ENCODE measurements around the gene SCAF11. TPM values are rescaled to one million over a fixed set of nuclear protein-coding genes. Genes with fewer than 3 reads are reported as not detected.

The SCAF11 gene
- total RNA-seq, 1 donor from 2014 or later = 152 TPM

DNA sequence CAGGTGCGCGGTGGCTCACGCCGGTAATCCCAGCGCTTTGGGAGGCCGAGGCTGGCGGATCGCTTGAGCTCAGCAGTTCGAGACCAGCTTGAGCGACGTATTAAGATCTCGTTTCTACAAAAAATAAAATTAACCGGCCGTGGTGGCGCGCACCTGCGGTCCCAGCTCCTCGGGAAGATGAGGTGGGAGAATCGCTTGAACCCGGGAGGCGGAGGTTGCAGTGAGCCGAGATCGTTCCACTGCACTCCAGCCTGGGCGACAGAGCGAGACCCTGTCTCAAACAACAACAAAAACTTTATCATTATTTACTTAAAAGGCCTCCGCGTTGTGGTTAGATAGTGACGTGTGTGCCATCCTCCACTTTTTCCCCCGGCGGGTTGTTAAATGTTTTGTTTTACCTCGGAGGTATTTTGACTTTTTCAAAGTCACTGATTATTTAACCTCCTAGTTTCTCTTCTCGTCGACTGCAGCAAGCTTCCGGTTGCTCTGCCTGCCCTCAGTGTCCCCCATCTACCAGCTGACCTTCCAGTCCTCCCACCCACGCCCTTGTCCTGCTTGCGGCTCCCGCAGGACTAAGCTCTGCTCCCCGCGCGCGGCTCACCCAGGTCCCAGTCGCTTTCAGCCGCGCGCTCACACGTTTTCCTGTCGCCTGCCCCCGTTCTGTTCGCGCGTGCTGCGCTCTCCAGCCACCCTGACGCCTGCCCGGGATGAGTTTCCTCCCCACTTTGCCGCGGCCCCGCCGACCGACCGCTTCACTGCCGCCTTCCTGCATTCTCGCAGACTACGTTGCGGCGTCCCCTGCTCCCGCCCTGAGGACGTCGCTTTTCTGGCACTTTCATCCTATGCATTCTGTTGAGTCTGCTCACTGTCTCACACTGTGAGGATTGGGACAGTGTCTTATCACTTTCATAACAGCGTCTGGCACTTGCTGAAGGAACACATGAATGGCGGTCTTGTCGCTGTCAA, 1.2 kb upstream of the SCAF11 start:
- Histone ChIP-seq H3K36me3 (no peaks in the 10 kb centered on the region), H3K9me3 (ENCODE audit: low read depth) (no peaks in the 10 kb centered on the region), H3F3A (ENCODE audit: low read depth) (peaks cover 20% of the 10 kb centered on the region), H3K4me3 (peak overlapping the region; percentile 36), H4K20me1 (ENCODE audit: low read depth) (peaks cover 30% of the 10 kb centered on the region), H3K27ac (no peak overlapping the region), H3K9ac (no peak overlapping the region), H2AFZ (replicated peaks) (peak overlapping the region; percentile 75), H3K4me1 (peaks cover 16% of the 10 kb centered on the region), H3K79me2 (ENCODE audit: low read depth) (peaks cover 37% of the 10 kb centered on the region), H3K27me3 (peaks cover 9% of the 10 kb centered on the region), H3K4me2 (peak overlapping the region; percentile 76)
- peak overlapping the region; percentile 80 for H3K27ac Mint-ChIP-seq
- TF ChIP-seq, protein P1, sequence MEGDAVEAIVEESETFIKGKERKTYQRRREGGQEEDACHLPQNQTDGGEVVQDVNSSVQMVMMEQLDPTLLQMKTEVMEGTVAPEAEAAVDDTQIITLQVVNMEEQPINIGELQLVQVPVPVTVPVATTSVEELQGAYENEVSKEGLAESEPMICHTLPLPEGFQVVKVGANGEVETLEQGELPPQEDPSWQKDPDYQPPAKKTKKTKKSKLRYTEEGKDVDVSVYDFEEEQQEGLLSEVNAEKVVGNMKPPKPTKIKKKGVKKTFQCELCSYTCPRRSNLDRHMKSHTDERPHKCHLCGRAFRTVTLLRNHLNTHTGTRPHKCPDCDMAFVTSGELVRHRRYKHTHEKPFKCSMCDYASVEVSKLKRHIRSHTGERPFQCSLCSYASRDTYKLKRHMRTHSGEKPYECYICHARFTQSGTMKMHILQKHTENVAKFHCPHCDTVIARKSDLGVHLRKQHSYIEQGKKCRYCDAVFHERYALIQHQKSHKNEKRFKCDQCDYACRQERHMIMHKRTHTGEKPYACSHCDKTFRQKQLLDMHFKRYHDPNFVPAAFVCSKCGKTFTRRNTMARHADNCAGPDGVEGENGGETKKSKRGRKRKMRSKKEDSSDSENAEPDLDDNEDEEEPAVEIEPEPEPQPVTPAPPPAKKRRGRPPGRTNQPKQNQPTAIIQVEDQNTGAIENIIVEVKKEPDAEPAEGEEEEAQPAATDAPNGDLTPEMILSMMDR (IDR thresholded peaks at IDR 0.05) = no peak
- peak; percentile 27 for TF ChIP-seq EZH2phosphoT487 (IDR thresholded peaks at IDR 0.05)
- no peak for TF ChIP-seq EZH2 (IDR thresholded peaks at IDR 0.05)
- peaks cover 4% of the 10 kb centered on the region for H3K36me3 Mint-ChIP-seq
- no peaks in the 10 kb centered on the region for H3K9me3 Mint-ChIP-seq
- peak; percentile 75 for DNase-seq (ENCODE audit: low spot score)
- peak overlapping the region; percentile 96 for H3K4me3 Mint-ChIP-seq
- H3K27me3 Mint-ChIP-seq (ENCODE audit: insufficient read depth, low read depth) = peaks cover 2% of the 10 kb centered on the region
- H3K4me1 Mint-ChIP-seq = peaks cover 37% of the 10 kb centered on the region

DNA sequence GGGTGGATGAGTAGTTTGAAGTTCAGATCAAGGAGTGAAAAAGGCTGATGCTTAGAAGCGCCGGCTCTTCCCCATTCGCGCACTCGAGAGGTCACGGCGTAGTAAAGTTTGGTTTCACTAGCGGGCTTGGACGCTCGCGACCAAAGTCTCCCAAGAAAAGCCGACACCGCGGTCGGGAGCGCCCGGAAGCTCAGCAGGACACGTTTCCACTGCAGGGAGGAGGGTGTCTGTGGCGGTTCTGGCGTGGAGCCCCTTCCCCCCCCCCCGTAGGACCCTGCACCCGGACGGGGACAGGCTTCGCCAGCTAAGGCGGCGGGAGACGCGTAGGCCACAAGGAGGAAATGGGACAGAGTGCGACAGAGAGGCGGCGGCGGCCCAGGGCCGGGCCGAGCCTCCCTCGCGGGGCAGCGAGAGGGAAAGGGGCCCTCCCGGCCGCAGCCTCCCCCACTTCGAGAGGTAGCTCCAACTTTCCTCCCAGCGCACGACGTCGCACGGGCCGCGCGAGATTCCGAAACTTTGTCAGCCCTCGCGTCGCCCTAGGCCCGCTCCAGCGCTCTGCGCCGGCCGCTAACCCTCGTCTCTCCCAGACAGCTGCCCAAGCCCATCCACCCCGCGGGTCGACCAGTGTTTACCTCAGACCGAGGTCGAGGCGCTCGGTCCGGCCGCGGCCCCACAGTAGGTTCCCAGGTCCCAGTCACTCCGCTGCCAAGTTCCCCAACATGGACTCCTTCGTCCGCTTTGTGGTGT, 480 bp downstream of the SCAF11 start:
- H3K4me3 Mint-ChIP-seq = peak overlapping the region; percentile 96
- peak; percentile 72 for DNase-seq (ENCODE audit: low spot score)
- Histone ChIP-seq H3K79me2 (ENCODE audit: low read depth) (peaks cover 54% of the 10 kb centered on the region), H3K36me3 (no peaks in the 10 kb centered on the region), H3K9ac (peak overlapping the region; percentile 86), H3K4me1 (peaks cover 16% of the 10 kb centered on the region), H2AFZ (replicated peaks) (peak overlapping the region; percentile 81), H3K4me3 (peak overlapping the region; percentile 88), H3K27me3 (peaks cover 9% of the 10 kb centered on the region), H3K27ac (peak overlapping the region; percentile 94), H3K9me3 (ENCODE audit: low read depth) (no peaks in the 10 kb centered on the region), H3F3A (ENCODE audit: low read depth) (peaks cover 20% of the 10 kb centered on the region), H4K20me1 (ENCODE audit: low read depth) (peaks cover 42% of the 10 kb centered on the region), H3K4me2 (peak overlapping the region; percentile 96)
- H3K4me1 Mint-ChIP-seq = peaks cover 37% of the 10 kb centered on the region
- H3K9me3 Mint-ChIP-seq = peaks cover 5% of the 10 kb centered on the region
- H3K36me3 Mint-ChIP-seq = peaks cover 19% of the 10 kb centered on the region
- peak overlapping the region; percentile 93 for H3K27ac Mint-ChIP-seq
- H3K27me3 Mint-ChIP-seq (ENCODE audit: insufficient read depth, low read depth) = peaks cover 2% of the 10 kb centered on the region
- peak; percentile 28 for TF ChIP-seq EZH2 (IDR thresholded peaks at IDR 0.05)
- TF ChIP-seq, protein P1 (IDR thresholded peaks at IDR 0.05) = no peak

DNA sequence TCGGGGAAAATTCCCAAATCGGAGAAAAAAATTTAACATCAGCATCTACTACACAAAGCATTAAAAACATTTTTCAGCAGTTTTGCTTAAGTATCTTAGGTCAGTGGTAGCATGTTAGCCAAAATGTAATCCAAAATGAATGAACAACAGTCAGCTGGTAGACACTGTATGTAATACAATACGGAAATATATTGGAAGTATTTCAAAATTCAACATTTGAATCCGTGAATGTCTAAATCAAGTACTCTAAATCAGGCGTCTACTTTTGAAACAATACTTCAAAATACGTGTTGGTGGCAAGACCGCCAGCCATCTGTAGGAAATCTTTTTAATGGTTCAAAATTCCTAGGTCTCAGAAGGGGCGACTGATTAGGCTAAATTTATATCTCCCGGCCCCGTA, 1.1 kb downstream of the SCAF11 start:
- no peak for DNase-seq (ENCODE audit: low spot score)
- H4K20me1 ChIP-seq (ENCODE audit: low read depth) = peaks cover 47% of the 10 kb centered on the region
- peak overlapping the region; percentile 90 for H3K27ac Mint-ChIP-seq
- H3K4me2 ChIP-seq = peak overlapping the region; percentile 96
- peaks cover 20% of the 10 kb centered on the region for H3F3A ChIP-seq (ENCODE audit: low read depth)
- no peaks in the 10 kb centered on the region for H3K9me3 ChIP-seq (ENCODE audit: low read depth)
- peaks cover 37% of the 10 kb centered on the region for H3K4me1 Mint-ChIP-seq
- H3K27me3 Mint-ChIP-seq (ENCODE audit: insufficient read depth, low read depth) = peaks cover 2% of the 10 kb centered on the region
- H3K27me3 ChIP-seq = peaks cover 9% of the 10 kb centered on the region
- peaks cover 6% of the 10 kb centered on the region for H3K9me3 Mint-ChIP-seq
- H3K4me3 ChIP-seq = peak overlapping the region; percentile 88
- H3K36me3 Mint-ChIP-seq = peaks cover 23% of the 10 kb centered on the region
- no peaks in the 10 kb centered on the region for H3K36me3 ChIP-seq
- H3K79me2 ChIP-seq (ENCODE audit: low read depth) = peaks cover 60% of the 10 kb centered on the region
- H3K4me3 Mint-ChIP-seq = peak overlapping the region; percentile 96
- TF ChIP-seq EZH2phosphoT487 (IDR thresholded peaks at IDR 0.05) = no peak
- TF ChIP-seq, protein P1 (IDR thresholded peaks at IDR 0.05) = no peak
- no peak for TF ChIP-seq EZH2 (IDR thresholded peaks at IDR 0.05)
- H3K4me1 ChIP-seq = peaks cover 16% of the 10 kb centered on the region
- peak overlapping the region; percentile 86 for H3K9ac ChIP-seq
- peak overlapping the region; percentile 94 for H3K27ac ChIP-seq
- H2AFZ ChIP-seq (replicated peaks) = peak overlapping the region; percentile 81

Data from neural progenitor cell (in vitro differentiated cells).